Measurements from ENCODE around the gene TECTB.

Gene TECTB

DNA sequence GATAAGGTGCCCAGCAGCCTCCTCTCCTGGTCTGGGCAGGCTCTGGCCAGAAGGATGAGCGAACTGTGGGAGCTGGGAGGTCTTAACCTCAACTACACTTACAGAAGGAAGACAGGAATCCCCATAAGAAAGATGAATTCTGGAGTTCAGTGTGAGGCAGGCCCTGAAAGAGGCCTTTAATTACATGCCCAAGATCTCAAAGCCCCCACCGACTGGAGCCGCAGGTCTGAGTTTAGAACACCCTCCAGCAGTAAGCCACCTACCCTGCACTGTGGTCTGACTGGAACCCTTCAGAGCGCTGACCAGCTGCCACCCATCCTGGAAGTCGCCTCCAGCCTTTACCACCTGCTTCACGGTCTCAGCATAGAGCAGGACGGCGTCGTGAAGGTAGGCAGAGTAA is 62.5 kb downstream of the TECTB start:
- in situ Hi-C loops (cut with MboI; ENCODE audit: low sequenced_read_pairs) = no loop called here

DNA sequence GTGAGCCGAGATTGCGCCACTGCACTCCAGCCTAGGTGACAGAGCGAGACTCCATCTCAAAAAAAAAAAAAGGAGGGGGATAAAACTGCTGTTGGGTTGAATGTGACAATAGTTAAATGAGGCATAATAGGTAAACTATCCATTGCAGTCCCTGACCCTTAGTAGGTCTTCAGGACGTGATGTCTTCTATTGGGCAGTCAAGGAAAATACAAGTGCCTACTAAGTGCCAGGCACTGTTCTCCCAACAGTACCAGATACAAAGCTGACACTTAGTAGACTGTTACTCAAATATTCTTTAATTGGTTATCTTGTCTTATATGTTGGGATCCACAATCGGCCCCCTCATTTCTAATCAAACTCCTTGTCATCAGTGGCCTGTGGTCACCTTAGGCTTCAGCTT is 63.6 kb downstream of the TECTB start:
- in situ Hi-C loops (cut with MboI; ENCODE audit: low sequenced_read_pairs) = no loop called here

GRCh38 chr10:112347709-112348671 is 64.8 kb downstream of the TECTB start:
- in situ Hi-C loops (cut with MboI; ENCODE audit: low sequenced_read_pairs) = no loop called here

- in situ Hi-C loops (cut with MboI; ENCODE audit: low sequenced_read_pairs) = no loop called here
Observed at GRCh38 chr10:112348759-112349158, 65.6 kb downstream of the TECTB start.

DNA sequence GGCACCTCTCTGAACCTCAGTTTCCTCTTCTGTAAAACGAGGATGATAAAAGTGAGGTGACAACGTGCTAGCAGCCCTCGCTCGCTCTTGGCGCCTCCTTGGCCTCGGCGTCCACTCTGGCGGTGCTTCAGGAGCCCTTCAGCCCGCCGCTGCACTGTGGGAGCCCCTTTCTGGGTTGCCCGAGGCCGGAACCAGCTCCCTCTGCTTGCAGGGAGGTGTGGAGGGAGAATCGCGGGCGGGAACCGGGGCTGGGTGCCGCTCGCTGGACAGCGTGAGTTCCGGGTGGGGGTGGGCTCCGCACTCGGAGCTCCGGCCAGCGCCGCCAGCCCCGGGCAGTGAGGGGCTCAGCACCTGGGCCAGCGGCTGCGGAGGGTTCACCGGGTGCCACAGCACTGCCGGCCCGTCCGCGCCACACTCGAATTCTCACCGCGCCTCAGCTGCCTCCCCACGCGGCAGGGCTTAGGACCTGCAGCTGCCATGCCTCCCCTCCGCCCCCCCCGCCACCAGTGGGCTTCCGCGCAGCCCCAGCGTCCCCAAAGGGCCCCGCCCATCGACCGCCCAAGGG is 66.4 kb downstream of the TECTB start:
- in situ Hi-C loops (cut with MboI; ENCODE audit: low sequenced_read_pairs) = no loop called here

GRCh38 chr10:112351146-112351545 is 67.9 kb downstream of the TECTB start:
- in situ Hi-C loops (cut with MboI; ENCODE audit: low sequenced_read_pairs) = no loop called here

- in situ Hi-C loops (cut with MboI; ENCODE audit: low sequenced_read_pairs) = no loop called here
Observed at GRCh38 chr10:112352044-112352443, 68.8 kb downstream of the TECTB start.

- in situ Hi-C loops (cut with MboI; ENCODE audit: low sequenced_read_pairs) = no loop called here
Observed at GRCh38 chr10:112353046-112353445, 69.8 kb downstream of the TECTB start.

All from HL-60/S4 treated with phorbol 12-myristate 13-acetate at 8.2 ng/mL for 4 days and 3 days (cell line).